Testis (tissue), 2 donors: ENCODE results near the gene GPC3.

ENCODE experiments used
- CTCF ChIP-seq, 3 experiments: fragments of 450-650 bp in 2 of 3; fragments of 200-600 bp in 1 of 3; sonication (generic) in 1 of 3; IDR thresholded peaks; one replicate each; pipeline ENCODE4 v1.5.1; 2016 to 2019; ENCODE audit warnings: antibody characterized with exemption in 3 of 3, mild to moderate bottlenecking in 2 of 3, moderate library complexity in 1 of 3
- POLR2A ChIP-seq: fragments of 450-650 bp; IDR thresholded peaks from one replicate; pipeline ENCODE4 v1.6.1; 2017; ENCODE audit warnings: antibody characterized with exemption, mild to moderate bottlenecking, moderate library complexity

DNA sequence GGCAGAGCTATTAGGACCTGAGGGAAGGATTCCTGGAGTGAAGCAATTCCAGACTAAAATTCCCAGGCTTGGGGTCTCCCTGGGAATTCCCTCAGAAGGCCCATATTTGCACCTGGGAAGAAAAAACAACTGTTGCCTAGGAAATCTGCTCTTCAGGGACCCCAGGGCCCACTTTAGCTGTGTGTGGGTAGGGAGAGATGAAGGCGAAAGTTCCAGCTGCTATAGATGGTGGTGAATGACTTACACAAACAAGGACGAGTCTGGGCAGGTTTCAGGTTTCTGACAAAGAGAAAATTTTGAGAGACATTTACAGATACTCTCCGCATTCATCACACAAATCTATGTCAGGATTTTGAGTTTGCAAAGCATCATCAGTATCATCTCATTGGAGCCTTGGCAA is 126.1 kb downstream of the GPC3 start:
- TF ChIP-seq CTCF (IDR thresholded peaks at IDR 0.05) = no peak
- TF ChIP-seq POLR2A = no peak
